IPS-11a (cell line): ENCODE data around the gene FHIT.
"Not testable (repeated sequence)": the region's sequence is repeated elsewhere in the genome, so short reads cannot be mapped to it uniquely, and the experiment has no call there.

Experiments
- H3K4me3 ChIP-seq: one replicate; pipeline ENCODE4 v1.5.1; 2013; ENCODE audit warnings: low read depth, low read length, control low read depth

Gene FHIT

GRCh38 chr3:60742606-60743145, 508.6 kb downstream of the FHIT start:
- H3K4me3 ChIP-seq, result no peak overlapping the region

- no peak overlapping the region for H3K4me3 ChIP-seq
These were observed 513.4 kb downstream of the FHIT start for GRCh38 chr3:60737633-60738399.

- H3K4me3 ChIP-seq, result no peak overlapping the region
These were observed 520.9 kb downstream of the FHIT start for GRCh38 chr3:60730371-60730770.

GRCh38 chr3:60729056-60729455, 522.2 kb downstream of the FHIT start:
- H3K4me3 ChIP-seq, result no peak overlapping the region

- no peak overlapping the region for H3K4me3 ChIP-seq
These were observed 523.2 kb downstream of the FHIT start for GRCh38 chr3:60728006-60728405.

- no peak overlapping the region for H3K4me3 ChIP-seq
These were observed 530.5 kb downstream of the FHIT start for GRCh38 chr3:60720736-60721135.

GRCh38 chr3:60716573-60716972, 534.7 kb downstream of the FHIT start:
- no peak overlapping the region for H3K4me3 ChIP-seq

GRCh38 chr3:60708191-60708975, 542.9 kb downstream of the FHIT start:
- no peak overlapping the region for H3K4me3 ChIP-seq

- H3K4me3 ChIP-seq, result no peak overlapping the region
These were observed 543.7 kb downstream of the FHIT start for GRCh38 chr3:60707452-60708020.

- no peak overlapping the region for H3K4me3 ChIP-seq
These were observed 547.1 kb downstream of the FHIT start for GRCh38 chr3:60703956-60704736.

- H3K4me3 ChIP-seq, result no peak overlapping the region
These were observed 548.2 kb downstream of the FHIT start for GRCh38 chr3:60703008-60703407.

- H3K4me3 ChIP-seq, result no peak overlapping the region
These were observed 553.1 kb downstream of the FHIT start for GRCh38 chr3:60698117-60698516.

- no peak overlapping the region for H3K4me3 ChIP-seq
These were observed 554.1 kb downstream of the FHIT start for GRCh38 chr3:60697132-60697531.

- no peak overlapping the region for H3K4me3 ChIP-seq
These were observed 554.7 kb downstream of the FHIT start for GRCh38 chr3:60696428-60697125.

- no peak overlapping the region for H3K4me3 ChIP-seq
These were observed 575.8 kb downstream of the FHIT start for GRCh38 chr3:60675424-60675823.

GRCh38 chr3:60674870-60675269, 576.4 kb downstream of the FHIT start:
- H3K4me3 ChIP-seq, result no peak overlapping the region

GRCh38 chr3:60673123-60673522, 578.1 kb downstream of the FHIT start:
- H3K4me3 ChIP-seq, result no peak overlapping the region

GRCh38 chr3:60672337-60672736, 578.9 kb downstream of the FHIT start:
- not testable (repeated sequence) for H3K4me3 ChIP-seq

GRCh38 chr3:60669636-60670035, 581.6 kb downstream of the FHIT start:
- H3K4me3 ChIP-seq, result no peak overlapping the region

- no peak overlapping the region for H3K4me3 ChIP-seq
These were observed 591.2 kb downstream of the FHIT start for GRCh38 chr3:60660026-60660425.
